Hepatocyte (in vitro differentiated cells): Measurements from ENCODE around the gene R3HDM4. TPM values are rescaled to one million over a fixed set of nuclear protein-coding genes. Genes with fewer than 3 reads are reported as not detected.
"Not testable (repeated sequence)": the region's sequence is repeated elsewhere in the genome, so short reads cannot be mapped to it uniquely, and the experiment has no call there.

Experiments used
- DNase-seq: peaks from one replicate; pipeline ENCODE4 v3.0.0-alpha.2; 2016; ENCODE audit warnings: low spot score
- H2AFZ ChIP-seq: fragments of 200-600 bp; sonication (generic); 2 replicates; pipeline ENCODE4 v1.6.0; 2016; ENCODE audit warnings: antibody characterized with exemption, mild to moderate bottlenecking
- H3K27ac ChIP-seq: fragments of 200-600 bp; sonication (generic); 2 replicates; pipeline ENCODE4 v1.5.1; 2016; ENCODE audit warnings: mild to moderate bottlenecking
- H3K27me3 ChIP-seq: fragments of 200-600 bp; sonication (generic); 2 replicates; pipeline ENCODE4 v1.6.1; 2016
- H3K36me3 ChIP-seq: fragments of 200-600 bp; sonication (generic); replicated peaks from 2 replicates; pipeline ENCODE4 v1.5.1; 2016; ENCODE audit warnings: low read depth; ENCODE audit not compliant: insufficient read depth
- H3K4me1 ChIP-seq: fragments of 200-600 bp; sonication (generic); 2 replicates; pipeline ENCODE4 v1.5.1; 2016; ENCODE audit warnings: mild to moderate bottlenecking, moderate library complexity; ENCODE audit not compliant: insufficient read depth
- H3K4me2 ChIP-seq: fragments of 200-600 bp; sonication (generic); 2 replicates; pipeline ENCODE4 v1.6.0; 2016
- H3K4me3 ChIP-seq: fragments of 200-600 bp; sonication (generic); 2 replicates; pipeline ENCODE4 v1.5.1; 2016; ENCODE audit warnings: mild to moderate bottlenecking
- H3K79me2 ChIP-seq: fragments of 200-600 bp; sonication (generic); 2 replicates; pipeline ENCODE4 v1.6.0; 2017; ENCODE audit warnings: mild to moderate bottlenecking
- H3K9me2 ChIP-seq: fragments of 200-600 bp; sonication (generic); replicated peaks from 2 replicates; pipeline ENCODE4 v1.6.0; 2017; ENCODE audit warnings: mild to moderate bottlenecking; ENCODE audit not compliant: insufficient read depth
- H3K9me3 ChIP-seq: fragments of 200-600 bp; sonication (generic); 2 replicates; pipeline ENCODE4 v1.5.1; 2016; ENCODE audit warnings: low read depth, mild to moderate bottlenecking
- H4K20me1 ChIP-seq: fragments of 200-600 bp; sonication (generic); 2 replicates; pipeline ENCODE4 v1.6.0; 2016; ENCODE audit warnings: mild to moderate bottlenecking; ENCODE audit not compliant: insufficient read depth, poor library complexity, severe bottlenecking
- EZH2 ChIP-seq: fragments of 200-600 bp; sonication (generic); IDR thresholded peaks from 2 replicates; pipeline ENCODE4 v1.6.1; 2016; ENCODE audit warnings: antibody characterized with exemption, mild to moderate bottlenecking, borderline replicate concordance
- EZH2phosphoT487 ChIP-seq: fragments of 200-600 bp; sonication (generic); IDR thresholded peaks from one replicate; pipeline ENCODE4 v1.6.1; 2018; ENCODE audit warnings: antibody characterized with exemption, mild to moderate bottlenecking, low read depth, moderate library complexity; ENCODE audit not compliant: unreplicated experiment, severe bottlenecking
- WGBS: methylation state at CpG from one replicate; pipeline ENCODE4 v1.1.6; 2016; ENCODE audit warnings: low lambda C conversion rate; ENCODE audit errors: missing lambda C conversion rate; 5-methylcytosine and 5-hydroxymethylcytosine counted together
- polyA plus RNA-seq: library from polyadenylated mRNA; unstranded; fragments of >200 nt; fragmentation: Nextera tagmentation; extraction: Ambion mirVana; gene quantifications from 2 replicates; pipeline ENCODE4 v1.2.1, GENCODE V29; 2016
- total RNA-seq: library from RNA; depleted of rRNA; stranded (reverse); fragments of >200 nt; gene quantifications from 2 replicates; pipeline ENCODE4 v1.2.3, GENCODE V29; 2014
- TF ChIP-seq, protein P1 (sequence below): fragments of 200-600 bp; sonication (generic); IDR thresholded peaks from 2 replicates; pipeline ENCODE4 v1.5.1; 2016; ENCODE audit warnings: antibody characterized with exemption, mild to moderate bottlenecking; ENCODE audit not compliant: poor library complexity

Gene R3HDM4
- total and polyA plus RNA-seq, 2 experiments from 2014 or later = 44.1 to 86.6 TPM

GRCh38 chr19:852136-853013 lies 60.6 kb downstream of the R3HDM4 start, which contains the start of gene ELANE:
Gene ELANE (plus strand): TSS chr19:852303. CDS start chr19:852329, 26 bp downstream.
- Histone ChIP-seq H2AFZ (no peak within 1 kb of the TSS), H3K4me3 (no peak within 1 kb of the TSS), H3K79me2 (no peaks in the 10 kb centered on the region), H3K27me3 (peaks cover 2% of the 10 kb centered on the region), H4K20me1 (no peaks in the 10 kb centered on the region), H3K4me1 (no peaks in the 10 kb centered on the region), H3K4me2 (no peak within 1 kb of the TSS), H3K27ac (peak within 1 kb of the TSS; percentile 65), H3K36me3 (no peaks in the 10 kb centered on the region), H3K9me3 (no peaks in the 10 kb centered on the region), H3K9me2 (no peaks in the 10 kb centered on the region)
- 94% methylated on average over 42 of the region's 55 CpGs for WGBS
- peak; percentile 4 for DNase-seq
- no peak for TF ChIP-seq EZH2

DNA sequence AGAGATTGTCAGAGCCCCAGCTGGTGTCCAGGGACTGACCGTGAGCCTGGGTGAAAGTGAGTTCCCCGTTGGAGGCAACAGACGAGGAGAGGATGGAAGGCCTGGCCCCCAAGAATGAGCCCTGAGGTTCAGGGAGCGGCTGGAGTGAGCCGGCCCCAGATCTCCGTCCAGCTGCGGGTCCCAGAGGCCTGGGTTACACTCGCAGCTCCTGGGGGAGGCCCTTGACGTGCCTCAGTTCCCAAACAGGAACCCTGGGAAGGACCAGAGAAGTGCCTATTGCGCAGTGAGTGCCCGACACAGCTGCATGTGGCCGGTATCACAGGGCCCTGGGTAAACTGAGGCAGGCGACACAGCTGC lies 62.1 kb downstream of the R3HDM4 start:
- Histone ChIP-seq H3K27me3 (peaks cover 6% of the 10 kb centered on the region), H3K27ac (peak overlapping the region; percentile 65), H3K79me2 (no peaks in the 10 kb centered on the region), H2AFZ (no peak overlapping the region), H3K9me2 (no peaks in the 10 kb centered on the region), H4K20me1 (no peaks in the 10 kb centered on the region), H3K4me3 (no peak overlapping the region), H3K36me3 (no peaks in the 10 kb centered on the region), H3K4me2 (no peak overlapping the region), H3K4me1 (no peaks in the 10 kb centered on the region), H3K9me3 (no peaks in the 10 kb centered on the region)
- no peak for DNase-seq
- no peak for TF ChIP-seq EZH2phosphoT487
- TF ChIP-seq, protein P1, sequence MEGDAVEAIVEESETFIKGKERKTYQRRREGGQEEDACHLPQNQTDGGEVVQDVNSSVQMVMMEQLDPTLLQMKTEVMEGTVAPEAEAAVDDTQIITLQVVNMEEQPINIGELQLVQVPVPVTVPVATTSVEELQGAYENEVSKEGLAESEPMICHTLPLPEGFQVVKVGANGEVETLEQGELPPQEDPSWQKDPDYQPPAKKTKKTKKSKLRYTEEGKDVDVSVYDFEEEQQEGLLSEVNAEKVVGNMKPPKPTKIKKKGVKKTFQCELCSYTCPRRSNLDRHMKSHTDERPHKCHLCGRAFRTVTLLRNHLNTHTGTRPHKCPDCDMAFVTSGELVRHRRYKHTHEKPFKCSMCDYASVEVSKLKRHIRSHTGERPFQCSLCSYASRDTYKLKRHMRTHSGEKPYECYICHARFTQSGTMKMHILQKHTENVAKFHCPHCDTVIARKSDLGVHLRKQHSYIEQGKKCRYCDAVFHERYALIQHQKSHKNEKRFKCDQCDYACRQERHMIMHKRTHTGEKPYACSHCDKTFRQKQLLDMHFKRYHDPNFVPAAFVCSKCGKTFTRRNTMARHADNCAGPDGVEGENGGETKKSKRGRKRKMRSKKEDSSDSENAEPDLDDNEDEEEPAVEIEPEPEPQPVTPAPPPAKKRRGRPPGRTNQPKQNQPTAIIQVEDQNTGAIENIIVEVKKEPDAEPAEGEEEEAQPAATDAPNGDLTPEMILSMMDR = no peak
- no peak for TF ChIP-seq EZH2
- WGBS = 75% methylated on average over 13 of the region's 13 CpGs

DNA sequence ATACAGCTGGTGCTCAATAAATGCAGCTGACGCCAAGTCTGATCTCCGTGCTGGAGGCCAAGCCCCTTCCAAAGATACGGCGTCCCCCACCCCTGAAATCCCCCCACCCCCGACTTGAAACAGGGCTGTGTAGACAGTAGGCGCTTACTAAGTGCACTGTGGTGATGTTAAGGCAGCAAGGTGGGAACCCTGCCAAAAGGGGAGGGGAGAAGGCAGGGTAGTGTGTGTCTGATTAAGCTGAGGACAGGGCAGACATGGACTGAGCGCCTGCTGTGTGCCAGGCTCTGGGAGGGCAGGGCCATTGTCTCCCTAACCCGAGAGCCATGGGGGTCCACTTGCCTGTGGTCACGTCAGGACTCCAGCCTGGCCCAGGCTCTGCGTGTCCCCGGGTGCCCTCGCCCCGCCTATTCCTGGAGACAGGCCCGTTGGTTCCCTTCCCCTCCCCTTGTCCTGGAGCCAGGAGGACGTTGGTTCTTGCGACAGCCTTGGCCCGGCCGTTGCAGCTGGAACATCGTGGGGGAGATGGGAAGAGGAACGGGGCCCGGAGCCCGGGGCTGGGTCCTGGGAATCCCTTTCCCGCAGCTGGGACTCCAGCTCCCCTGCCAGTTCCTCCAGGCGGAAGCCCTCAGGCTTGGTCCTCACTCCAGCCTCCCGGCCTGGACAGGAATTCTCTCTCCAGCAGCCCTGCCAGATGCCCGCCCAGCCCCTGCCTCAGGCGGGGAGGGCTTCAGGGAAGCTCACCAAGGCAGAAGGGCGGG lies 62.6 kb downstream of the R3HDM4 start:
- DNase-seq = peak; percentile 78
- H3K27me3 ChIP-seq = peaks cover 6% of the 10 kb centered on the region
- H3K4me1 ChIP-seq = no peaks in the 10 kb centered on the region
- TF ChIP-seq EZH2 = no peak
- TF ChIP-seq, protein P1 = no peak
- no peak for TF ChIP-seq EZH2phosphoT487
- peak overlapping the region; percentile 65 for H3K27ac ChIP-seq
- no peak overlapping the region for H2AFZ ChIP-seq
- no peak overlapping the region for H3K4me3 ChIP-seq
- WGBS = 45% methylated on average over 24 of the region's 28 CpGs
- no peaks in the 10 kb centered on the region for H4K20me1 ChIP-seq
- H3K9me2 ChIP-seq = no peaks in the 10 kb centered on the region
- H3K9me3 ChIP-seq = no peaks in the 10 kb centered on the region
- H3K36me3 ChIP-seq = no peaks in the 10 kb centered on the region
- H3K4me2 ChIP-seq = no peak overlapping the region
- H3K79me2 ChIP-seq = no peaks in the 10 kb centered on the region

DNA sequence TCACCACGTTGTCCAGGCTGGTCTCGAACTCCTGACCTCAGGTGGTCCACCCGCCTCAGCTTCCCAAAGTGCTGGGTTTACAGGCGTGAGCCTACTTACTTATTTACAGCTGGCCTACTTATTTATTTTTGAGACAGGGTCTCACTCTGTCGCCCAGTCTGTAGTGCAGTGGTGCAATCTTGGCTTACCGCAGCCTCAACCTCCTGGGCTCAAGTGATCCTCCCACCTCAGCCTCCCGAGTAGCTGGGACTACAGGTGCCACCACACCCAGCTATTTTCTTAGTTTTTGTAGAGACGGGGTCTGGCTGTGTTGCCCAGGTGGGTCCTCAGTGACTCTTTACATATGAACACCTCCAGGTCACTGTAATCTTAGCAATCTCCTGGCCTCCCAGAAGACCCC lies 63.8 kb downstream of the R3HDM4 start:
- H3K79me2 ChIP-seq, H3K4me1 ChIP-seq, H2AFZ ChIP-seq, H3K27ac ChIP-seq, DNase-seq, H3K9me3 ChIP-seq, H3K9me2 ChIP-seq, H3K4me2 ChIP-seq, H4K20me1 ChIP-seq, H3K4me3 ChIP-seq, H3K36me3 ChIP-seq: not testable (repeated sequence)
- peaks cover 13% of the 10 kb centered on the region for H3K27me3 ChIP-seq
- 90% methylated on average over 8 of the region's 8 CpGs for whole genome bisulfite sequencing
